ENCODE results near the gene CDH4. TPM values are rescaled to one million over a fixed set of nuclear protein-coding genes. Genes with fewer than 3 reads are reported as not detected.

CDH4 gene
- total RNA-seq, 1 donor from 2014 or later: not detected

GRCh38 chr20:61797971-61798411 is 545.9 kb downstream of the CDH4 start:
- DNase-seq (ENCODE audit: low spot score): no peak

- no peak for DNase-seq (ENCODE audit: low spot score)
These were observed 546.6 kb downstream of the CDH4 start for GRCh38 chr20:61798632-61799031.

GRCh38 chr20:61799394-61799923 is 547.4 kb downstream of the CDH4 start:
- DNase-seq (ENCODE audit: low spot score): no peak

GRCh38 chr20:61799928-61800327 is 547.9 kb downstream of the CDH4 start:
- DNase-seq (ENCODE audit: low spot score): no peak

- no peak for DNase-seq (ENCODE audit: low spot score)
These were observed 548.5 kb downstream of the CDH4 start for GRCh38 chr20:61800359-61801064.

GRCh38 chr20:61801065-61801360 is 549.0 kb downstream of the CDH4 start:
- no peak for DNase-seq (ENCODE audit: low spot score)

- no peak for DNase-seq (ENCODE audit: low spot score)
These were observed 549.4 kb downstream of the CDH4 start for GRCh38 chr20:61801428-61801827.

GRCh38 chr20:61801857-61802442 is 549.9 kb downstream of the CDH4 start:
- no peak for DNase-seq (ENCODE audit: low spot score)

GRCh38 chr20:61802721-61803311 is 550.8 kb downstream of the CDH4 start:
- no peak for DNase-seq (ENCODE audit: low spot score)

GRCh38 chr20:61803416-61803914 is 551.4 kb downstream of the CDH4 start:
- DNase-seq (ENCODE audit: low spot score): no peak

- no peak for DNase-seq (ENCODE audit: low spot score)
These were observed 552.1 kb downstream of the CDH4 start for GRCh38 chr20:61803915-61804751.

GRCh38 chr20:61804752-61805295 is 552.8 kb downstream of the CDH4 start:
- no peak for DNase-seq (ENCODE audit: low spot score)

GRCh38 chr20:61805365-61805764 is 553.3 kb downstream of the CDH4 start:
- no peak for DNase-seq (ENCODE audit: low spot score)

- DNase-seq (ENCODE audit: low spot score): no peak
These were observed 553.7 kb downstream of the CDH4 start for GRCh38 chr20:61805781-61806180.

- no peak for DNase-seq (ENCODE audit: low spot score)
These were observed 554.3 kb downstream of the CDH4 start for GRCh38 chr20:61806314-61806713.

- no peak for DNase-seq (ENCODE audit: low spot score)
These were observed 554.9 kb downstream of the CDH4 start for GRCh38 chr20:61806995-61807394.

- DNase-seq (ENCODE audit: low spot score): no peak
These were observed 555.6 kb downstream of the CDH4 start for GRCh38 chr20:61807471-61808160.

- no peak for DNase-seq (ENCODE audit: low spot score)
These were observed 556.4 kb downstream of the CDH4 start for GRCh38 chr20:61808447-61808846.

GRCh38 chr20:61809006-61809770 is 557.1 kb downstream of the CDH4 start:
- no peak for DNase-seq (ENCODE audit: low spot score)

Data from mesenteric fat pad (tissue), 1 donor.